PC-3 (cell line): Measurements from ENCODE around the gene ABCG1.

Source experiments
- EZH2 ChIP-seq: fragments of 300-600 bp; sonication (generic); IDR thresholded peaks from one replicate; pipeline ENCODE4 v1.6.1; 2017; ENCODE audit warnings: antibody characterized with exemption, mild to moderate bottlenecking, low read length; ENCODE audit not compliant: unreplicated experiment
- EZH2phosphoT487 ChIP-seq: fragments of 300-600 bp; sonication (generic); IDR thresholded peaks from 2 replicates; pipeline ENCODE4 v1.6.1; 2018; ENCODE audit warnings: mild to moderate bottlenecking, antibody characterized with exemption, low read length, borderline replicate concordance
- TF ChIP-seq, protein P1 (sequence below): fragments of 300-600 bp; sonication (generic); conservative IDR thresholded peaks from 2 replicates; pipeline ENCODE4 v1.5.1; 2017; ENCODE audit warnings: antibody characterized with exemption, low read depth, mild to moderate bottlenecking, low read length

DNA sequence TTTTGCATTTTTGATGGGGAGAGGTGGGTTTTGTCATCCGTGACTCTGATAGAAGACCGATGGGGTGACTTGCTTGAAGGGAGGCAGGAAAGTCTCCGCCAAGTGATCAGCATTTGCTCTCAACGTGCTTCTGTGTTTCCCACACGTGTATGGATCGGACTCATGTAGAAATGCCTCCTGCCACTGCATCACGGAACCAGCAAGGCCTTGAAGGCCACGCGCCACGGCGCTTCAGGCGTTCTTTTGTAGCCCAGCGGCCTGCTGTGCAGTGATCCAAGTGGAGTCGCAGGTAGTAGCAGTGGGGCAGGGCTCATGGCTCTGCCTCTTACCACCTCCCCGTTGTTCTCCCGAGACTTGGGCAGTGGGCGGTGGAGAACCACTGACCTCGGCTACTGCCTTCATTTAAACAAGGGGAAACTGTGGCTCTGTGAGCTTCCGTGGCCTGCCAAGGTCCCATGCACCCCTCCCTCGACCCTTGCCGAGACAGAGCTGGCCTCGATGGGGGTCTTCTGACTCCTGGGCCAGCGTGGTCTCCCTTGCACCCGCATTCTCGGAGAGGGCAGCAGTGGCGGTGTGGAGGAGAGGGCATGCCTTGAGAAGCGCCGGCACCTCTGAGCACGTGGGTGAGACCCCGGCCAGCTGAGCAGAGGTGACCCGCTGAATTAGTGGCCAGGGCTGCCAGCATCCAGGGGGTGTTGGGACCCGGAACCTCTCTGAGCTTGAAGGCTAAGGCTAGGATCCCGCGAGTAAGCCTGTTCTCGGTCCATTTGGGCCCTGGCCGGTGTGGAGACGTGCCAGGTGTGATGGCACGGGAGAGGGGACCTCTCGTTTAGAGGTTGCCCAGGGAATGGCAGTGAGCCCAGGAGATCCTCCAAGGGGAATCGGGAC, 46.1 kb upstream of the ABCG1 start:
- TF ChIP-seq, protein P1, sequence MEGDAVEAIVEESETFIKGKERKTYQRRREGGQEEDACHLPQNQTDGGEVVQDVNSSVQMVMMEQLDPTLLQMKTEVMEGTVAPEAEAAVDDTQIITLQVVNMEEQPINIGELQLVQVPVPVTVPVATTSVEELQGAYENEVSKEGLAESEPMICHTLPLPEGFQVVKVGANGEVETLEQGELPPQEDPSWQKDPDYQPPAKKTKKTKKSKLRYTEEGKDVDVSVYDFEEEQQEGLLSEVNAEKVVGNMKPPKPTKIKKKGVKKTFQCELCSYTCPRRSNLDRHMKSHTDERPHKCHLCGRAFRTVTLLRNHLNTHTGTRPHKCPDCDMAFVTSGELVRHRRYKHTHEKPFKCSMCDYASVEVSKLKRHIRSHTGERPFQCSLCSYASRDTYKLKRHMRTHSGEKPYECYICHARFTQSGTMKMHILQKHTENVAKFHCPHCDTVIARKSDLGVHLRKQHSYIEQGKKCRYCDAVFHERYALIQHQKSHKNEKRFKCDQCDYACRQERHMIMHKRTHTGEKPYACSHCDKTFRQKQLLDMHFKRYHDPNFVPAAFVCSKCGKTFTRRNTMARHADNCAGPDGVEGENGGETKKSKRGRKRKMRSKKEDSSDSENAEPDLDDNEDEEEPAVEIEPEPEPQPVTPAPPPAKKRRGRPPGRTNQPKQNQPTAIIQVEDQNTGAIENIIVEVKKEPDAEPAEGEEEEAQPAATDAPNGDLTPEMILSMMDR, result no peak
- TF ChIP-seq EZH2 (no peak), EZH2phosphoT487 (no peak)
